GM21786 (cell line): ENCODE measurements around the gene TRERF1.
A peak's percentile ranks its signal among the peaks of the same experiment; 100 is the strongest.
"Not testable (repeated sequence)": the region's sequence is repeated elsewhere in the genome, so short reads cannot be mapped to it uniquely, and the experiment has no call there.

Experiments
- ATAC-seq: cut with Tn5 transposase; IDR thresholded peaks from one replicate; pipeline ENCODE4 v1.9.1; 2021; ENCODE audit not compliant: unreplicated experiment

Gene TRERF1

GRCh38 chr6:42339991-42340401 lies 111.7 kb downstream of the TRERF1 start:
- ATAC-seq, result peak; percentile 73

- no peak for ATAC-seq
Observed at GRCh38 chr6:42338744-42339222, 112.9 kb downstream of the TRERF1 start.

GRCh38 chr6:42337985-42338743 lies 113.6 kb downstream of the TRERF1 start:
- no peak for ATAC-seq

- no peak for ATAC-seq
Observed at GRCh38 chr6:42336431-42336830, 115.3 kb downstream of the TRERF1 start.

- no peak for ATAC-seq
Observed at GRCh38 chr6:42335896-42336295, 115.8 kb downstream of the TRERF1 start.

GRCh38 chr6:42334870-42335269 lies 116.9 kb downstream of the TRERF1 start:
- no peak for ATAC-seq

GRCh38 chr6:42333612-42334011 lies 118.1 kb downstream of the TRERF1 start:
- ATAC-seq, result no peak

GRCh38 chr6:42332916-42333315 lies 118.8 kb downstream of the TRERF1 start:
- ATAC-seq, result no peak

- ATAC-seq, result no peak
Observed at GRCh38 chr6:42331019-42331418, 120.7 kb downstream of the TRERF1 start.

- no peak for ATAC-seq
Observed at GRCh38 chr6:42326248-42326647, 125.5 kb downstream of the TRERF1 start.

GRCh38 chr6:42324656-42325324 lies 126.9 kb downstream of the TRERF1 start:
- not testable (repeated sequence) for ATAC-seq

GRCh38 chr6:42322676-42323075 lies 129.1 kb downstream of the TRERF1 start:
- ATAC-seq, result no peak

GRCh38 chr6:42321976-42322375 lies 129.8 kb downstream of the TRERF1 start:
- no peak for ATAC-seq

GRCh38 chr6:42320762-42321161 lies 131.0 kb downstream of the TRERF1 start:
- ATAC-seq, result no peak

GRCh38 chr6:42318480-42318879 lies 133.2 kb downstream of the TRERF1 start:
- ATAC-seq, result no peak

GRCh38 chr6:42316981-42317380 lies 134.7 kb downstream of the TRERF1 start:
- no peak for ATAC-seq

GRCh38 chr6:42315991-42316970 lies 135.4 kb downstream of the TRERF1 start:
- ATAC-seq, result no peak

GRCh38 chr6:42315259-42315990 lies 136.3 kb downstream of the TRERF1 start:
- no peak for ATAC-seq

- ATAC-seq, result no peak
Observed at GRCh38 chr6:42314571-42315258, 137.0 kb downstream of the TRERF1 start.
